Amniotic stem cell (primary cell): ENCODE results near the gene C11orf65.

Experiments
- DNase-seq: peaks from one replicate; lab custom pipeline; 2025; lab: John Stamatoyannopoulos, UW

C11orf65 gene

GRCh38 chr11:108368134-108368533 lies 99.2 kb downstream of the C11orf65 start:
- DNase-seq, result no peak

GRCh38 chr11:108364159-108364558 lies 103.2 kb downstream of the C11orf65 start:
- no peak for DNase-seq

GRCh38 chr11:108351468-108351867 lies 115.9 kb downstream of the C11orf65 start:
- no peak for DNase-seq

GRCh38 chr11:108346451-108346850 lies 120.9 kb downstream of the C11orf65 start:
- no peak for DNase-seq

- DNase-seq, result no peak
These were observed 121.6 kb downstream of the C11orf65 start for GRCh38 chr11:108345767-108346166.

GRCh38 chr11:108343714-108344113 lies 123.6 kb downstream of the C11orf65 start:
- no peak for DNase-seq

GRCh38 chr11:108341654-108342053 lies 125.7 kb downstream of the C11orf65 start:
- DNase-seq, result no peak

GRCh38 chr11:108340973-108341372 lies 126.4 kb downstream of the C11orf65 start:
- DNase-seq, result no peak

- no peak for DNase-seq
These were observed 128.6 kb downstream of the C11orf65 start for GRCh38 chr11:108338750-108339149.

- no peak for DNase-seq
These were observed 133.9 kb downstream of the C11orf65 start for GRCh38 chr11:108333403-108333899.
